Ovary (tissue), 10 donors: ENCODE results near the gene FEZF2. TPM values are rescaled to one million over a fixed set of nuclear protein-coding genes. Genes with fewer than 3 reads are reported as not detected.

Experiments used
- DNase-seq, 5 donors: peaks; one replicate each; pipeline ENCODE4 v3.0.0-alpha.2; 2019 to 2020
- H3K27ac ChIP-seq, 2 donors: fragments of 200-600 bp; one replicate each; pipeline versions ENCODE4 v1.5.1 to v1.8.0; 2019 to 2022
- H3K27me3 ChIP-seq: fragments of 200-600 bp; one replicate; pipeline ENCODE4 v1.8.0; 2022
- H3K36me3 ChIP-seq: fragments of 200-600 bp; sonication (generic); one replicate; pipeline ENCODE4 v1.5.1; 2019
- H3K4me1 ChIP-seq: one replicate; pipeline ENCODE4 v1.8.1; 2013; ENCODE audit warnings: mild to moderate bottlenecking, moderate library complexity; ENCODE audit not compliant: insufficient read depth
- H3K4me3 ChIP-seq: fragments of 200-600 bp; sonication (generic); one replicate; pipeline ENCODE4 v1.5.1; 2017
- H3K9me3 ChIP-seq, 2 donors: fragments of 200-600 bp in 1 of 2; sonication (generic) in 1 of 2; one replicate each; pipeline versions ENCODE4 v1.5.1 to v1.8.1; 2013 to 2019; ENCODE audit warnings: mild to moderate bottlenecking in 1 of 2, moderate library complexity in 1 of 2
- EP300 ChIP-seq: sonication (generic); formaldehyde crosslinking; IDR thresholded peaks from one replicate; pipeline ENCODE4 v1.6.1; 2017; ENCODE audit warnings: antibody characterized with exemption
- POLR2A ChIP-seq: fragments of 450-650 bp; IDR thresholded peaks from one replicate; pipeline ENCODE4 v1.6.1; 2017; ENCODE audit warnings: antibody characterized with exemption, mild to moderate bottlenecking, moderate library complexity
- WGBS, 3 donors: extraction: QIAGEN DNeasy Blood & Tissue Kit in 1 of 3; methylation state at CpG; one replicate each; pipeline versions ENCODE4 v1.1.5 to v1.1.7; 2013 to 2017; 5-methylcytosine and 5-hydroxymethylcytosine counted together
- intact Hi-C, 4 donors: fragments of 100-400 bp; cut with DNase I; formaldehyde crosslinking; loops; one replicate each; pipeline versions ENCODE4 v1.11.0 to v1.15.1; 2022 to 2023
- long read RNA-seq, 3 donors: library from polyadenylated mRNA in 2 of 3; unstranded in 2 of 3; transcript quantifications; one replicate each; pipeline ENCODE4 v2.0.0 and lab custom pipeline, GENCODE V29; 2021 to 2026
- polyA plus RNA-seq, 2 donors: library from polyadenylated mRNA; stranded (reverse); fragments of 200-250 nt in 1 of 2; fragments of 350-450 nt in 1 of 2; fragmentation: Illumina TruSeq in 1 of 2; extraction: RNeasy Lipid Tissue Mini Kit (QIAGEN cat#74804) in 1 of 2; gene quantifications; one replicate each; pipeline ENCODE4 v1.2.3, GENCODE V29; 2013 to 2014
- total RNA-seq, 7 donors: library from RNA; depleted of rRNA in 2 of 7; stranded (reverse); fragments of >200 nt in 2 of 7; fragmentation: NEBNext Ultra II Directional in 3 of 7; extraction: Animal tissue kit (Norgen Biotek cat#: 25700) in 3 of 7; gene quantifications; one replicate each; pipeline versions ENCODE4 v1.1.0 to v1.2.4, GENCODE V29; 2016 to 2023
- TF ChIP-seq, protein P1 (sequence below), 3 donors: fragments of 450-650 bp in 2 of 3; fragments of 200-600 bp in 1 of 3; IDR thresholded peaks; one replicate each; pipeline versions ENCODE4 v1.5.1 to v1.8.0; 2016 to 2022; ENCODE audit warnings: antibody characterized with exemption in 3 of 3, mild to moderate bottlenecking in 1 of 3
- donor health status: DM: no; HTN: no; CAD: no; lungs with moderate emphysema.
- donor health status: DM: no; HTN: no; CAD: no.
- donor health status: Bipolar disorder and iron deficiency.
- donor health status: DM: yes; HTN: yes; CAD: no.
- donor health status: DM: no; HTN: no; CAD: no.
- donor health status: DM: yes; HTN: yes; CAD: no.

FEZF2 gene
- not detected for total RNA-seq
- under 1 TPM in 1 of 2 donors, not detected in 1; 0.29 TPM for polyA plus RNA-seq
- long read RNA-seq, donor 1, result 0 reads
- long read RNA-seq, donor 2, result 0 reads
- long read RNA-seq, donor 3, result 0 reads

DNA sequence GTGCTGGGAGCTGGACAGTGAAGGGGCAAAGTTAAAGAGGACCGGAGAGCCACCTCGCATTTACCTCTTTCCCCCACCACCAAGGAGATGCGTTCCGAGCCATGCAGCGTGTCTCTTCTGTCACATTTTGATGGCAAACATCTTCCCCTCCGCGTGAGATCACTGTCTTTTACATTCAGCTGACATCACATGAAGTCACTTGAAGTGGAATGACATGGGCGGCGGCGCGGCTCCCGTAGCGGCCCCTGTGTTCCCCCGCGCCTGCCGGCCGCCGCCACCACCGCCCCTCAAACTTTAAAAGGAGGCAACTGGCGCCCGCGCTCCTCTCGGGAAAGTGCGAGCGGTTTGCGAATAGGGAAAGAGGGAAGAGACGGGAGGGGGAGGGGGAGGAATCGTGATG is at the start of gene FEZF2:
Gene FEZF2, minus strand, starts transcription at position 336 of the 400 bp plus-strand sequence. CDS start 682 bp downstream, outside the sequence.
- peaks cover 2% of the 10 kb centered on the region for H3K27me3 ChIP-seq
- intact Hi-C loops, result no loop called here
- no peaks in the 10 kb centered on the region for H3K36me3 ChIP-seq
- WGBS, 3 donors, result 2 to 6% (median 4%) methylated on average over 28 of the region's 28 CpGs
- H3K9me3 ChIP-seq, result no peaks in the 10 kb centered on the region
- no peak for DNase-seq
- TF ChIP-seq POLR2A (no peak), EP300 (no peak)
- TF ChIP-seq, protein P1, sequence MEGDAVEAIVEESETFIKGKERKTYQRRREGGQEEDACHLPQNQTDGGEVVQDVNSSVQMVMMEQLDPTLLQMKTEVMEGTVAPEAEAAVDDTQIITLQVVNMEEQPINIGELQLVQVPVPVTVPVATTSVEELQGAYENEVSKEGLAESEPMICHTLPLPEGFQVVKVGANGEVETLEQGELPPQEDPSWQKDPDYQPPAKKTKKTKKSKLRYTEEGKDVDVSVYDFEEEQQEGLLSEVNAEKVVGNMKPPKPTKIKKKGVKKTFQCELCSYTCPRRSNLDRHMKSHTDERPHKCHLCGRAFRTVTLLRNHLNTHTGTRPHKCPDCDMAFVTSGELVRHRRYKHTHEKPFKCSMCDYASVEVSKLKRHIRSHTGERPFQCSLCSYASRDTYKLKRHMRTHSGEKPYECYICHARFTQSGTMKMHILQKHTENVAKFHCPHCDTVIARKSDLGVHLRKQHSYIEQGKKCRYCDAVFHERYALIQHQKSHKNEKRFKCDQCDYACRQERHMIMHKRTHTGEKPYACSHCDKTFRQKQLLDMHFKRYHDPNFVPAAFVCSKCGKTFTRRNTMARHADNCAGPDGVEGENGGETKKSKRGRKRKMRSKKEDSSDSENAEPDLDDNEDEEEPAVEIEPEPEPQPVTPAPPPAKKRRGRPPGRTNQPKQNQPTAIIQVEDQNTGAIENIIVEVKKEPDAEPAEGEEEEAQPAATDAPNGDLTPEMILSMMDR (IDR thresholded peaks at IDR 0.05), result no peak
- no peak within 1 kb of the TSS for H3K27ac ChIP-seq
- no peak within 1 kb of the TSS for H3K4me3 ChIP-seq
- peaks cover 2% of the 10 kb centered on the region for H3K4me1 ChIP-seq

DNA sequence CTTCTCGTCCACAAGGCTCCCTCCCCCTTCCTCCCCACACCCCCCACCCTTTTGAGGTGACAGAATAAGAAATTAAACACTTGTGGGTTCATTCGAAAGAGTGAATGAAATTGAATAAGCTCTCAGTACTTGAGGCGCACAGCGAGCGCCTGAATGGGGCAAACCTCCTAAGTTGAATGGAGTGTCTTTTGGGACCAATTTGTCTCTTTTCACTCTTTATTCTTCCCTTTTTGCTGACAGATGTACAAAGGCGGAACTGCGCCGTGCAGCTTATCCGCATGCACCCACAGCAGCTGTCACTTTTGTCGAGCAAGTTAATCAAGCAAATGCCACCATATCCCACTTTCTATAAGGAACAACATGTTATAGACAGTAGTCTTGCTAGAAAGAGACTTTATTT is 47.9 kb upstream of the FEZF2 start:
- no peaks in the 10 kb centered on the region for H3K36me3 ChIP-seq
- no peak for DNase-seq
- H3K4me3 ChIP-seq, result no peak overlapping the region
- no peak overlapping the region for H3K27ac ChIP-seq
- intact Hi-C loops, result no loop called here
- H3K4me1 ChIP-seq, result no peaks in the 10 kb centered on the region
- no peaks in the 10 kb centered on the region for H3K9me3 ChIP-seq
- 88 to 90% (median 90%) methylated on average over 10 of the region's 10 CpGs for WGBS, 3 donors
- TF ChIP-seq POLR2A (no peak), EP300 (no peak)
- TF ChIP-seq, protein P1 (IDR thresholded peaks at IDR 0.05), result no peak
- H3K27me3 ChIP-seq, result no peaks in the 10 kb centered on the region

DNA sequence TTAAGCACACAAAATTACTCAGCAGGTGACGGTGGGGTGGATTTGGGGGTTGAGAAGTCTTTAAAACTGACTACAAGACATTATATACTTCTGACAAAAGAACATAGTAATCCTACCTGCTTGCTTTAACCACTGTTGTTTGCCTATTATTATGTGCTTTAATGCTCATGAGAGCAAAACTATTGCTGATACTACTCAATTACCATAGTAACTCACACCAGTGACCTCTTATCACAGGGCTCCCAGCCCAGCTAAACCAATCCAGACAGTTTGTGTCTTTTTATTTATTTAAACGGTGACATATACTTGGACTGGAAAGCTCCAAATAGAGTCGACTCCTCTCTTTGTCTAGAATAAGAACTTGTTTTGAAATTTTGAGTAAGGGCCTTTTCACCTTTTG is 42.8 kb upstream of the FEZF2 start:
- H3K36me3 ChIP-seq, result no peaks in the 10 kb centered on the region
- DNase-seq, result no peak
- H3K27ac ChIP-seq, result no peak overlapping the region
- H3K4me1 ChIP-seq, result no peaks in the 10 kb centered on the region
- no peaks in the 10 kb centered on the region for H3K9me3 ChIP-seq
- 21 to 31% (median 28%) methylated on average over 3 of the region's 3 CpGs for WGBS, 3 donors
- intact Hi-C loops, result no loop called here
- no peak for TF ChIP-seq POLR2A
- TF ChIP-seq EP300, result no peak
- TF ChIP-seq, protein P1 (IDR thresholded peaks at IDR 0.05), result no peak
- H3K4me3 ChIP-seq, result no peak overlapping the region
- H3K27me3 ChIP-seq, result no peaks in the 10 kb centered on the region

DNA sequence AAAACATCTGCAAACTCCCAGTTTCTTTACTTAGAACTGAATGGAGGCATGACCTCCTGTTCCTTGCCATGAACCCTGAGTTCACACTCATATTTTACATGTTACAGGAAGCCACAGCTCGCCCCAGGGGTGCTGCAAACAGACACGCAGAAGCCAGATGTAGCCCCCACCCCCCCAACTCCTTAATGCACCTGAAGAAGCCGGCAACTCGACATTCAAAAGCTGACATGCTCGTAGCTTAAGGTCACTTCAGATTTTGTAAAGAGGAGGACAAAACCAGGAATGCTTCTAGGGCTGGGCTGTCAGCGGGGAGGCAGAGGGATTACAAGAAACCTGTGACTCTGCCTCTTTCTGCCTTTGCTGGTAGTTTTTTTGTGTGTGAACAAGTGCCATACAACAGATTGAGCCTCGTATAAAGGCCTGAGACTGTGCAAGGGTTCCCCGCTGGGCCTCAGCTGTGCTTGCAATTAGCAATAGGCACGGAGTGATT is 42.0 kb upstream of the FEZF2 start:
- H3K9me3 ChIP-seq, result no peaks in the 10 kb centered on the region
- no peaks in the 10 kb centered on the region for H3K27me3 ChIP-seq
- H3K4me1 ChIP-seq, result no peaks in the 10 kb centered on the region
- no peak for DNase-seq
- 61 to 74% (median 72%) methylated on average over 9 of the region's 9 CpGs for WGBS, 3 donors
- no peak overlapping the region for H3K4me3 ChIP-seq
- no peak overlapping the region for H3K27ac ChIP-seq
- TF ChIP-seq POLR2A (no peak), EP300 (no peak)
- TF ChIP-seq, protein P1 (IDR thresholded peaks at IDR 0.05), result no peak
- H3K36me3 ChIP-seq, result no peaks in the 10 kb centered on the region
- intact Hi-C loops, result no loop called here
